Measurements from ENCODE around the gene CARD19.

Gene CARD19

DNA sequence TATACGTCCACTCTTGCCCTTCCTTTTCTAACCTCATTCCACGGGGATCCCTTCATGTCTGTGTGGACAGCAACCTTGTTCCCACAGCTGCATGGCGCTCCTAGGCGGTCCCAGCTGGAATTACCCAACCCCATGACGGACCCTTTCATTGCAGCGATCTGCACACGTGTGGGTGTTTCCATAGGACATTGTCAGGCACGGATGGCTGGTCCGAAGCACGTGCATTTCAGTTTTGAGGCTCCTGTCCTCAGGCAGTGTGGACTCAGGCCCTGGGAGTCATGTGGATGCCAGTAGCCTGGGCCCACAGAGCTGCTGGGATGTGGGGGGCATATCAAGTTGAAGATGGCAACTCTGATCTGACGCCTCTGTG is 15.0 kb downstream of the CARD19 start:
- H3K18ac ChIP-seq (ENCODE audit: low read length) = no peak overlapping the region
- H3K4me2 ChIP-seq (ENCODE audit: insufficient read depth, low read length, poor library complexity, severe bottlenecking) = no peak overlapping the region
- H3K4me3 ChIP-seq (ENCODE audit: low read length in 2 of 2) = no peak overlapping the region
- no peak overlapping the region for H2BK12ac ChIP-seq (ENCODE audit: low read length)
- no peak overlapping the region for H4K8ac ChIP-seq (ENCODE audit: low read depth, low read length)
- peak overlapping the region; percentile 66 for H2BK5ac ChIP-seq (ENCODE audit: low read length)
- H3K79me1 ChIP-seq (ENCODE audit: low read depth, low read length) = peaks cover 2% of the 10 kb centered on the region
- H2BK15ac ChIP-seq (ENCODE audit: low read length) = no peak overlapping the region
- no peak overlapping the region for H3K27ac ChIP-seq (replicated peaks; ENCODE audit: low read length)
- H2AFZ ChIP-seq (ENCODE audit: low read length) = no peak overlapping the region
- H3K9me3 ChIP-seq (replicated peaks in 1 of 2; ENCODE audit: control insufficient read depth in 2 of 2, insufficient read depth in 1 of 2, low read depth in 1 of 2, low read length in 2 of 2) = no peaks in the 10 kb centered on the region
- H3K14ac ChIP-seq (ENCODE audit: low read length) = no peak overlapping the region
- H3K36me3 ChIP-seq (replicated peaks in 1 of 2; ENCODE audit: control insufficient read depth in 2 of 2, insufficient read depth in 2 of 2, low read length in 2 of 2) = peaks cover 0 to 5% of the 10 kb centered on the region in 2 donors
- peaks cover 0 to under 1% of the 10 kb centered on the region in 2 donors for H3K4me1 ChIP-seq (ENCODE audit: control insufficient read depth in 2 of 2, insufficient read depth in 1 of 2, low read depth in 1 of 2, low read length in 2 of 2)
- no peak overlapping the region for H3K4ac ChIP-seq (ENCODE audit: low read length)
- DNase-seq (ENCODE audit: low spot score) = no peak
- H3K23ac ChIP-seq (ENCODE audit: low read depth, low read length, poor library complexity) = peak overlapping the region; percentile 65
- WGBS, 2 donors (ENCODE audit: extremely low coverage in 2 of 2, insufficient read length in 2 of 2, insufficient replicate concordance in 1 of 2) = no CpG with 5 or more reads among the region's 11 CpGs
- no peak overlapping the region for H2BK120ac ChIP-seq (ENCODE audit: low read depth, low read length)
- H3K27me3 ChIP-seq (ENCODE audit: control insufficient read depth in 3 of 3, insufficient read depth in 3 of 3, low read depth in 1 of 3, low read length in 3 of 3) = no peaks in the 10 kb centered on the region
- no peak overlapping the region for H4K91ac ChIP-seq (ENCODE audit: low read depth, low read length, poor library complexity)
- H3K9ac ChIP-seq (ENCODE audit: low read depth, low read length, poor library complexity) = peak overlapping the region; percentile 60
- H2AK5ac ChIP-seq (ENCODE audit: low read depth, low read length) = no peak overlapping the region

- H3K79me1 ChIP-seq (ENCODE audit: low read depth, low read length) = peaks cover 2% of the 10 kb centered on the region
- no peak overlapping the region for H4K8ac ChIP-seq (ENCODE audit: low read depth, low read length)
- H2AFZ ChIP-seq (ENCODE audit: low read length) = no peak overlapping the region
- H3K14ac ChIP-seq (ENCODE audit: low read length) = no peak overlapping the region
- H3K27ac ChIP-seq (replicated peaks; ENCODE audit: low read length) = no peak overlapping the region
- H2BK5ac ChIP-seq (ENCODE audit: low read length) = peak overlapping the region; percentile 66
- H3K4ac ChIP-seq (ENCODE audit: low read length) = peak overlapping the region; percentile 76
- H3K36me3 ChIP-seq (replicated peaks in 1 of 2; ENCODE audit: control insufficient read depth in 2 of 2, insufficient read depth in 2 of 2, low read length in 2 of 2) = peaks cover 0 to 5% of the 10 kb centered on the region in 2 donors
- peak overlapping the region; percentile 85 for H3K23ac ChIP-seq (ENCODE audit: low read depth, low read length, poor library complexity)
- H3K18ac ChIP-seq (ENCODE audit: low read length) = no peak overlapping the region
- H3K27me3 ChIP-seq (ENCODE audit: control insufficient read depth in 3 of 3, insufficient read depth in 3 of 3, low read depth in 1 of 3, low read length in 3 of 3) = no peaks in the 10 kb centered on the region
- WGBS, 2 donors (ENCODE audit: extremely low coverage in 2 of 2, insufficient read length in 2 of 2, insufficient replicate concordance in 1 of 2) = no CpG with 5 or more reads among the region's 18 CpGs
- H3K4me1 ChIP-seq (ENCODE audit: control insufficient read depth in 2 of 2, insufficient read depth in 1 of 2, low read depth in 1 of 2, low read length in 2 of 2) = peaks cover 0 to 5% of the 10 kb centered on the region in 2 donors
- H3K4me3 ChIP-seq (ENCODE audit: low read length in 2 of 2) = no peak overlapping the region
- H2AK5ac ChIP-seq (ENCODE audit: low read depth, low read length) = no peak overlapping the region
- H2BK120ac ChIP-seq (ENCODE audit: low read depth, low read length) = no peak overlapping the region
- DNase-seq (ENCODE audit: low spot score) = no peak
- no peak overlapping the region for H2BK15ac ChIP-seq (ENCODE audit: low read length)
- H3K4me2 ChIP-seq (ENCODE audit: insufficient read depth, low read length, poor library complexity, severe bottlenecking) = no peak overlapping the region
- H3K9ac ChIP-seq (ENCODE audit: low read depth, low read length, poor library complexity) = peak overlapping the region; percentile 60
- peak overlapping the region; percentile 41 for H2BK12ac ChIP-seq (ENCODE audit: low read length)
- H4K91ac ChIP-seq (ENCODE audit: low read depth, low read length, poor library complexity) = no peak overlapping the region
- no peaks in the 10 kb centered on the region for H3K9me3 ChIP-seq (replicated peaks in 1 of 2; ENCODE audit: control insufficient read depth in 2 of 2, insufficient read depth in 1 of 2, low read depth in 1 of 2, low read length in 2 of 2)
These were observed 15.5 kb downstream of the CARD19 start for GRCh38 chr9:93111371-93112115.

- no CpG with 5 or more reads among the region's 15 CpGs for WGBS, 2 donors (ENCODE audit: extremely low coverage in 2 of 2, insufficient read length in 2 of 2, insufficient replicate concordance in 1 of 2)
These were observed 16.3 kb downstream of the CARD19 start for GRCh38 chr9:93112116-93112863.

DNA sequence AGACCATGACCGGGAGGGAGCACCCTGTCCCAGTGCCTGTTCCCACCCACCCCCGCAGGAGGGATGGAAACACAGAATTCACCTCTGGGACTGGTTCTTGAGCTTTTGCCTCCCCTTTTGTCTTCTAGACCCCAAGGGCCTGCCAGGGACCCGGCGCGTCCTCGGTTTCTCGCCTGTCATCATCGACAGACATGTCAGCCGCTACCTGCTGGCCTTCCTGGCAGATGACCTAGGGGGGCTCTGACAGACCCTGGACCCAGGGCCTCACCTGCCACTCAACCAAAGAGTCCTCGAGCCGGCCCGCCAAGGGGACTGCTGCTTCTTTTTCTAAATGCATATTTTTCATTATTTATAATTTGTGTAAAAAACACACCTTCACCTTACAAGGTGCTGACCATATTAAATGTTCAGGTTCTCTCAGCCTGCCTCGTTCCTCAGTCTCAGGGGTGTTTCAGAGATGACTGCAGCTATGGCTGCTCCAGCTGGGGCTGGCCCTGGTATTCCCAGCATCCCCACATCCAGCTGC is 16.9 kb downstream of the CARD19 start:
- H3K14ac ChIP-seq (ENCODE audit: low read length) = no peak overlapping the region
- peaks cover 0 to 5% of the 10 kb centered on the region in 2 donors for H3K4me1 ChIP-seq (ENCODE audit: control insufficient read depth in 2 of 2, insufficient read depth in 1 of 2, low read depth in 1 of 2, low read length in 2 of 2)
- H3K18ac ChIP-seq (ENCODE audit: low read length) = no peak overlapping the region
- H2BK12ac ChIP-seq (ENCODE audit: low read length) = no peak overlapping the region
- H2AFZ ChIP-seq (ENCODE audit: low read length) = no peak overlapping the region
- H3K36me3 ChIP-seq (replicated peaks in 1 of 2; ENCODE audit: control insufficient read depth in 2 of 2, insufficient read depth in 2 of 2, low read length in 2 of 2) = peaks cover 0 to 5% of the 10 kb centered on the region in 2 donors
- no peak for DNase-seq (ENCODE audit: low spot score)
- no peak overlapping the region for H2BK5ac ChIP-seq (ENCODE audit: low read length)
- no peak overlapping the region for H4K91ac ChIP-seq (ENCODE audit: low read depth, low read length, poor library complexity)
- H3K27me3 ChIP-seq (ENCODE audit: control insufficient read depth in 3 of 3, insufficient read depth in 3 of 3, low read depth in 1 of 3, low read length in 3 of 3) = no peaks in the 10 kb centered on the region
- H2BK120ac ChIP-seq (ENCODE audit: low read depth, low read length) = peak overlapping the region; percentile 41
- H3K79me1 ChIP-seq (ENCODE audit: low read depth, low read length) = peaks cover 2% of the 10 kb centered on the region
- no peak overlapping the region for H3K23ac ChIP-seq (ENCODE audit: low read depth, low read length, poor library complexity)
- H2AK5ac ChIP-seq (ENCODE audit: low read depth, low read length) = peak overlapping the region; percentile 28
- no peak overlapping the region for H4K8ac ChIP-seq (ENCODE audit: low read depth, low read length)
- no peak overlapping the region for H3K4me2 ChIP-seq (ENCODE audit: insufficient read depth, low read length, poor library complexity, severe bottlenecking)
- H3K4me3 ChIP-seq (ENCODE audit: low read length in 2 of 2) = no peak overlapping the region
- WGBS, 2 donors (ENCODE audit: extremely low coverage in 2 of 2, insufficient read length in 2 of 2, insufficient replicate concordance in 1 of 2) = no CpG with 5 or more reads among the region's 13 CpGs
- H3K9me3 ChIP-seq (replicated peaks in 1 of 2; ENCODE audit: control insufficient read depth in 2 of 2, insufficient read depth in 1 of 2, low read depth in 1 of 2, low read length in 2 of 2) = no peaks in the 10 kb centered on the region
- H3K9ac ChIP-seq (ENCODE audit: low read depth, low read length, poor library complexity) = peak overlapping the region; percentile 60
- H2BK15ac ChIP-seq (ENCODE audit: low read length) = no peak overlapping the region
- H3K27ac ChIP-seq (replicated peaks; ENCODE audit: low read length) = no peak overlapping the region
- H3K4ac ChIP-seq (ENCODE audit: low read length) = no peak overlapping the region

More at GRCh38 chr9:93112116-93112863, 16.3 kb downstream of the CARD19 start:
- no peak overlapping the region for H3K27ac ChIP-seq (replicated peaks; ENCODE audit: low read length)
- no peak overlapping the region for H3K4me2 ChIP-seq (ENCODE audit: insufficient read depth, low read length, poor library complexity, severe bottlenecking)
- peak overlapping the region; percentile 28 for H2AK5ac ChIP-seq (ENCODE audit: low read depth, low read length)
- peaks cover 2% of the 10 kb centered on the region for H3K79me1 ChIP-seq (ENCODE audit: low read depth, low read length)
- peak overlapping the region; percentile 22 for H2BK12ac ChIP-seq (ENCODE audit: low read length)
- no peak overlapping the region for H3K14ac ChIP-seq (ENCODE audit: low read length)
- H4K8ac ChIP-seq (ENCODE audit: low read depth, low read length) = no peak overlapping the region
- H3K9ac ChIP-seq (ENCODE audit: low read depth, low read length, poor library complexity) = peak overlapping the region; percentile 44
- H3K27me3 ChIP-seq (ENCODE audit: control insufficient read depth in 3 of 3, insufficient read depth in 3 of 3, low read depth in 1 of 3, low read length in 3 of 3) = no peaks in the 10 kb centered on the region
- H3K4me3 ChIP-seq (ENCODE audit: low read length in 2 of 2) = no peak overlapping the region
- DNase-seq (ENCODE audit: low spot score) = no peak
- H3K36me3 ChIP-seq (replicated peaks in 1 of 2; ENCODE audit: control insufficient read depth in 2 of 2, insufficient read depth in 2 of 2, low read length in 2 of 2) = peaks cover 0 to 5% of the 10 kb centered on the region in 2 donors
- H2AFZ ChIP-seq (ENCODE audit: low read length) = no peak overlapping the region
- H2BK15ac ChIP-seq (ENCODE audit: low read length) = no peak overlapping the region
- H3K9me3 ChIP-seq (replicated peaks in 1 of 2; ENCODE audit: control insufficient read depth in 2 of 2, insufficient read depth in 1 of 2, low read depth in 1 of 2, low read length in 2 of 2) = no peaks in the 10 kb centered on the region
- H3K18ac ChIP-seq (ENCODE audit: low read length) = peak overlapping the region; percentile 28
- no peak overlapping the region for H4K91ac ChIP-seq (ENCODE audit: low read depth, low read length, poor library complexity)
- no peak overlapping the region for H3K4ac ChIP-seq (ENCODE audit: low read length)
- peak overlapping the region; percentile 39 for H2BK5ac ChIP-seq (ENCODE audit: low read length)
- H3K4me1 ChIP-seq (ENCODE audit: control insufficient read depth in 2 of 2, insufficient read depth in 1 of 2, low read depth in 1 of 2, low read length in 2 of 2) = peaks cover 0 to 5% of the 10 kb centered on the region in 2 donors
- peak overlapping the region; percentile 41 for H2BK120ac ChIP-seq (ENCODE audit: low read depth, low read length)
- peak overlapping the region; percentile 85 for H3K23ac ChIP-seq (ENCODE audit: low read depth, low read length, poor library complexity)
